ENCODE results near the gene ZNF823.
A peak's percentile ranks its signal among the peaks of the same experiment; 100 is the strongest.

The ZNF823 gene

DNA sequence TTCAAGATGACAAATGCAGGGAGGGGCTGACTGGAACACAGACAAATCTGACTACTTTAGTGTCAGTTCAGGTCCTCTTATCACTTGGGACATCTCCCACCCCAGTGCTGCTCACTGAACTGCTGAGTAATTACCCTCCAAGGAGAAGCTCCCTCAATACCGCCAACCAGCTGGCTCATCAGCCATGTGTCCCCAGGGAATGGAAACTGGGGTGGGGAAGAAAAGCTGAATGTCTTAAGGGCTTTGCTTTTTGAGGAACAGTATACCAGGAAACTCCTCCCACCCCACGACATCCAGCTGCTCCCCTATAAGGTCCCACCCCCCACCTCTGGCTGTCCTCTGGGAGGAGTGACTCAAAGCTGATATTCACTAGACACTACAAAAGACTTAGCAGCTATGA is 2.0 kb downstream of the ZNF823 start:
- Histone ChIP-seq H4K20me1 (ENCODE audit: insufficient read depth, low read length) (peaks cover 22% of the 10 kb centered on the region), H2AFZ (ENCODE audit: low read depth, low read length) (no peak overlapping the region), H3K79me2 (ENCODE audit: low read length) (peaks cover 59% of the 10 kb centered on the region), H3K4me1 (ENCODE audit: low read length) (peaks cover 17% of the 10 kb centered on the region), H3K9me3 (ENCODE audit: insufficient read depth, low read length) (no peaks in the 10 kb centered on the region), H3K9ac (ENCODE audit: low read length) (no peak overlapping the region), H3K4me2 (ENCODE audit: low read length) (peak overlapping the region; percentile 52), H3K27me3 (ENCODE audit: low read depth, low read length) (no peaks in the 10 kb centered on the region), H3K36me3 (replicated peaks; ENCODE audit: low read depth, low read length) (peaks cover 39% of the 10 kb centered on the region), H3K4me3 (ENCODE audit: low read length) (peak overlapping the region; percentile 22), H3K27ac (ENCODE audit: low read length) (peak overlapping the region; percentile 0; the same call in 1 of the 2 replicates)
- TF ChIP-seq, protein P1, sequence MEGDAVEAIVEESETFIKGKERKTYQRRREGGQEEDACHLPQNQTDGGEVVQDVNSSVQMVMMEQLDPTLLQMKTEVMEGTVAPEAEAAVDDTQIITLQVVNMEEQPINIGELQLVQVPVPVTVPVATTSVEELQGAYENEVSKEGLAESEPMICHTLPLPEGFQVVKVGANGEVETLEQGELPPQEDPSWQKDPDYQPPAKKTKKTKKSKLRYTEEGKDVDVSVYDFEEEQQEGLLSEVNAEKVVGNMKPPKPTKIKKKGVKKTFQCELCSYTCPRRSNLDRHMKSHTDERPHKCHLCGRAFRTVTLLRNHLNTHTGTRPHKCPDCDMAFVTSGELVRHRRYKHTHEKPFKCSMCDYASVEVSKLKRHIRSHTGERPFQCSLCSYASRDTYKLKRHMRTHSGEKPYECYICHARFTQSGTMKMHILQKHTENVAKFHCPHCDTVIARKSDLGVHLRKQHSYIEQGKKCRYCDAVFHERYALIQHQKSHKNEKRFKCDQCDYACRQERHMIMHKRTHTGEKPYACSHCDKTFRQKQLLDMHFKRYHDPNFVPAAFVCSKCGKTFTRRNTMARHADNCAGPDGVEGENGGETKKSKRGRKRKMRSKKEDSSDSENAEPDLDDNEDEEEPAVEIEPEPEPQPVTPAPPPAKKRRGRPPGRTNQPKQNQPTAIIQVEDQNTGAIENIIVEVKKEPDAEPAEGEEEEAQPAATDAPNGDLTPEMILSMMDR (IDR thresholded peaks at IDR 0.05; ENCODE audit: low read depth, low read length) = no peak
- no peak for TF ChIP-seq EZH2phosphoT487 (IDR thresholded peaks at IDR 0.05; ENCODE audit: low read depth)

DNA sequence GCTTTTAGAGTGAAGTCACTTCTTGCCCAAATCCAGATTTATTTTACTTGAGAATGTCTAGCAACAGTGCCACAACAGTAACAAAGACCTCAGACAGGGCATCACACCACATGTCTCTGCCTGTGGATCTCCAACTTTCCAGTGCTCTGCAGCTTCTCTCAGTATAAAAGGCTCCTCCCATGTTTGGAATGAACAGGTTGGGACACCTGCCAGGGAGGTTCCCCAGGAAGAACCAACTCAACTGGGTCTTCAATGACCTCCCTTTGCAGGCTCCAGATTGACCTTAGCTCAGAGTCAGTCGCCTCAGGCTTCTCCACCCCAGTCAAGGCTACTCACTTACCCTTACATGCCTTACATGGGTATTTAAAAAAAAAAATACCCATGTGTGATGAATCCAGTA is 3.4 kb downstream of the ZNF823 start:
- no peak overlapping the region for H3K4me2 ChIP-seq (ENCODE audit: low read length)
- no peak overlapping the region for H3K4me3 ChIP-seq (ENCODE audit: low read length)
- TF ChIP-seq, protein P1 (IDR thresholded peaks at IDR 0.05; ENCODE audit: low read depth, low read length) = no peak
- TF ChIP-seq EZH2phosphoT487 (IDR thresholded peaks at IDR 0.05; ENCODE audit: low read depth) = no peak
- H3K4me1 ChIP-seq (ENCODE audit: low read length) = peaks cover 17% of the 10 kb centered on the region
- H3K27ac ChIP-seq (ENCODE audit: low read length) = no peak overlapping the region
- no peak overlapping the region for H3K9ac ChIP-seq (ENCODE audit: low read length)
- no peaks in the 10 kb centered on the region for H3K27me3 ChIP-seq (ENCODE audit: low read depth, low read length)
- H3K79me2 ChIP-seq (ENCODE audit: low read length) = peaks cover 70% of the 10 kb centered on the region
- H2AFZ ChIP-seq (ENCODE audit: low read depth, low read length) = no peak overlapping the region
- H3K36me3 ChIP-seq (replicated peaks; ENCODE audit: low read depth, low read length) = peaks cover 49% of the 10 kb centered on the region
- peaks cover 25% of the 10 kb centered on the region for H4K20me1 ChIP-seq (ENCODE audit: insufficient read depth, low read length)
- peaks cover 3% of the 10 kb centered on the region; the same call in 1 of the 2 replicates for H3K9me3 ChIP-seq (ENCODE audit: insufficient read depth, low read length)

DNA sequence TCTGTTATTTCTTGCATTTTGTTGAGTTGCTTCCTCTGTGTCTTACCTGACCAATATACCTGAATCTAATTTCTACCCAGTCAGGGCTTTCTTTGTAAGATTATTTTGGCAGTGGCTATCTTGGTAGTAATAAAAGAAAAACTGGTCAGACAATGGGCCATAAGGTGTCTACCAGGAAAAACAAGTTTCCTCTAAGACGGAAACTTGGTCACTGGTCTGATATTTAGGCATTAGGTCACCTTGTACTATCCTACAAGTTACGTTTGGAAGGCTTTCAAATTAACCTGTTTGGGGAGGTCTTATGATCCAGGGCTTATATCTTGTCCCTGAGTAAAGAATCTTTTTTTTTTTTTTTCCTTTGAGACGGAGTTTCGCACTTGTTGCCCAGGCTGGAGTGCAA is 9.2 kb downstream of the ZNF823 start:
- TF ChIP-seq, protein P1 (IDR thresholded peaks at IDR 0.05; ENCODE audit: low read depth, low read length) = no peak
- no peak for TF ChIP-seq EZH2phosphoT487 (IDR thresholded peaks at IDR 0.05; ENCODE audit: low read depth)
- H3K9me3 ChIP-seq (ENCODE audit: insufficient read depth, low read length) = peaks cover 6% of the 10 kb centered on the region; the same call in 1 of the 2 replicates
- peaks cover 68% of the 10 kb centered on the region for H3K79me2 ChIP-seq (ENCODE audit: low read length)
- no peaks in the 10 kb centered on the region for H3K27me3 ChIP-seq (ENCODE audit: low read depth, low read length)
- peaks cover 7% of the 10 kb centered on the region; the same call in 1 of the 2 replicates for H4K20me1 ChIP-seq (ENCODE audit: insufficient read depth, low read length)
- no peak overlapping the region for H2AFZ ChIP-seq (ENCODE audit: low read depth, low read length)
- H3K4me2 ChIP-seq (ENCODE audit: low read length) = no peak overlapping the region
- no peaks in the 10 kb centered on the region for H3K4me1 ChIP-seq (ENCODE audit: low read length)
- no peak overlapping the region for H3K4me3 ChIP-seq (ENCODE audit: low read length)
- no peak overlapping the region for H3K9ac ChIP-seq (ENCODE audit: low read length)
- H3K27ac ChIP-seq (ENCODE audit: low read length) = no peak overlapping the region
- H3K36me3 ChIP-seq (replicated peaks; ENCODE audit: low read depth, low read length) = peaks cover 72% of the 10 kb centered on the region

DNA sequence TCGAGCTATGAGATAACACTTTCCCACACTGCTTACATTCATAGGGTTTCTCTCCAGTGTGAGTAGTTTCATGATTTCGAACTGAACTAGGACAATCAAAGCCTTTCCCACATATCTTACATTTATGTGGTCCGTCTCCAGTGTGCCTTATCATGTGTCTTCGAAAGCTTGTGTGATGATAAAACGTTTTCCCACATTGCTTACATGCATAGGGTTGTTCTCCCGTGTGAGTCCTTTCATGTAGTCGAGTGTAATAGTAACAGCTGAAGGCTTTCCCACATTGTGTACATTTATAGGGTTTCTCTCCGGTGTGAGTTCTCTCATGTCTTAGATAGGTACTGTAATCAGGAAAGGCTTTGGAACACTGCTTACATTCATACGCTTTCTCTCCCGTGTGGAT is 16.3 kb downstream of the ZNF823 start:
- H3K27me3 ChIP-seq (ENCODE audit: low read depth, low read length) = no peaks in the 10 kb centered on the region
- H4K20me1 ChIP-seq (ENCODE audit: insufficient read depth, low read length) = no peaks in the 10 kb centered on the region
- peaks cover 29% of the 10 kb centered on the region; the same call in 1 of the 2 replicates for H3K9me3 ChIP-seq (ENCODE audit: insufficient read depth, low read length)
- no peak overlapping the region for H3K9ac ChIP-seq (ENCODE audit: low read length)
- H3K36me3 ChIP-seq (replicated peaks; ENCODE audit: low read depth, low read length) = peaks cover 81% of the 10 kb centered on the region
- H3K4me2 ChIP-seq (ENCODE audit: low read length) = no peak overlapping the region
- no peak overlapping the region for H2AFZ ChIP-seq (ENCODE audit: low read depth, low read length)
- no peaks in the 10 kb centered on the region for H3K4me1 ChIP-seq (ENCODE audit: low read length)
- TF ChIP-seq EZH2phosphoT487 (IDR thresholded peaks at IDR 0.05; ENCODE audit: low read depth) = no peak
- TF ChIP-seq, protein P1 (IDR thresholded peaks at IDR 0.05; ENCODE audit: low read depth, low read length) = no peak
- H3K79me2 ChIP-seq (ENCODE audit: low read length) = peaks cover 17% of the 10 kb centered on the region
- H3K27ac ChIP-seq (ENCODE audit: low read length) = no peak overlapping the region
- no peak overlapping the region for H3K4me3 ChIP-seq (ENCODE audit: low read length)

Measured in OCI-LY3 (cell line).